Endothelial cell (in vitro differentiated cells): ENCODE data around the gene CSNK2B. TPM values are rescaled to one million over a fixed set of nuclear protein-coding genes. Genes with fewer than 3 reads are reported as not detected.
A peak's percentile ranks its signal among the peaks of the same experiment; 100 is the strongest.

Source experiments
- DNase-seq: peaks from one replicate; pipeline ENCODE4 v3.0.0; 2021; ENCODE audit warnings: low spot score
- H3K27ac Mint-ChIP-seq: one replicate; pipeline ENCODE4 v1.8.0; 2021; ENCODE audit warnings: mixed read lengths, inconsistent platforms; ENCODE audit not compliant: unreplicated experiment
- H3K27me3 Mint-ChIP-seq: one replicate; pipeline ENCODE4 v1.8.0; 2021; ENCODE audit warnings: mild to moderate bottlenecking, moderate library complexity, mixed read lengths, inconsistent platforms; ENCODE audit not compliant: unreplicated experiment
- H3K36me3 Mint-ChIP-seq: one replicate; pipeline ENCODE4 v1.8.0; 2021; ENCODE audit warnings: mild to moderate bottlenecking, low read depth, mixed read lengths, inconsistent platforms; ENCODE audit not compliant: unreplicated experiment
- H3K4me1 Mint-ChIP-seq: one replicate; pipeline ENCODE4 v1.8.0; 2021; ENCODE audit warnings: mild to moderate bottlenecking, mixed read lengths, inconsistent platforms; ENCODE audit not compliant: unreplicated experiment
- H3K4me3 Mint-ChIP-seq: one replicate; pipeline ENCODE4 v1.8.0; 2021; ENCODE audit warnings: mild to moderate bottlenecking, mixed read lengths, inconsistent platforms; ENCODE audit not compliant: unreplicated experiment
- H3K9me3 Mint-ChIP-seq: one replicate; pipeline ENCODE4 v1.8.0; 2021; ENCODE audit warnings: mixed read lengths, inconsistent platforms; ENCODE audit not compliant: unreplicated experiment
- CTCF ChIP-seq: fragments of 200-600 bp; sonication (generic); IDR thresholded peaks from one replicate; pipeline ENCODE4 v1.5.0; 2021; ENCODE audit warnings: antibody characterized with exemption; ENCODE audit not compliant: unreplicated experiment
- total RNA-seq: library from RNA; stranded (reverse); fragmentation: NEBNext Ultra II Directional; extraction: Animal tissue kit (Norgen Biotek cat#: 25700); gene quantifications from one replicate; pipeline ENCODE4 v1.2.1, GENCODE V29; 2021; ENCODE audit not compliant: unreplicated experiment

Gene CSNK2B
- total RNA-seq, 1 donor from 2014 or later = 164 TPM

DNA sequence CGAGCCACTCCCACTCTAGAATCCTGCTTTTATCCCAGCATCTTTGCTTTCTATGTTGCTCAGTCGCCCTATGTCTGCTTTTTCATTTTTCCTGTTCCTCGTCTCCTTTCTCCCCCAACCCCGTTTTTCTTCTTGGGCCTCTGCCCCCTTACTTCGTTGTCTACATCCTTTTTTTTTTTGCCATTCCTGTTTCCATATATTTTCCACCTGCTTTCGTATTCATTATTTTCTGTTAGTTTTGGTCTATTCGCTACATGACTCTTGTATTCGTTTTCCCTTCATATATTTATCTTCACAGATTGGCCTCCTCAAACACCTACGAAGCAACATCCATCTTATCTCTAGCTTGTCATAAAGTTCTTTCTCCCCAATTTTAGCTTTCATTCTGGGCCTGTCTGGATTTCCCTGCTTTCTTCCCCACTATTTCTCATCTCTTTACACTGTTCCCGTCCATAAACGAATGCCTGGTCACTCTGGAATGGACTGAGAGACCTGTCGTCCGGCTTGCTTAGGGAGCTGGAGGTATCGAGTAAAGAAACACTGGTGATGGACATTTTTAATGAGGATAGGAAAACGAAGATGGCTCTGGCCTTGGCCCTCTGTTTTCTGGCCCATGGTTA lies 44.5 kb upstream of the CSNK2B start:
- H3K27me3 Mint-ChIP-seq = peaks cover 8% of the 10 kb centered on the region
- no peak for TF ChIP-seq CTCF
- peak overlapping the region; percentile 94 for H3K27ac Mint-ChIP-seq
- no peak for DNase-seq
- peak overlapping the region; percentile 96 for H3K4me3 Mint-ChIP-seq
- H3K9me3 Mint-ChIP-seq = no peaks in the 10 kb centered on the region
- peaks cover 28% of the 10 kb centered on the region for H3K36me3 Mint-ChIP-seq
- H3K4me1 Mint-ChIP-seq = peaks cover 23% of the 10 kb centered on the region

- Mint-ChIP-seq H3K9me3 (no peaks in the 10 kb centered on the region), H3K27ac (peak overlapping the region; percentile 94), H3K4me3 (peak overlapping the region; percentile 96), H3K36me3 (peaks cover 31% of the 10 kb centered on the region), H3K27me3 (peaks cover 8% of the 10 kb centered on the region), H3K4me1 (peaks cover 20% of the 10 kb centered on the region)
- DNase-seq = no peak
- TF ChIP-seq CTCF = no peak
Observed at GRCh38 chr6:31621991-31622390, 43.9 kb upstream of the CSNK2B start.

DNA sequence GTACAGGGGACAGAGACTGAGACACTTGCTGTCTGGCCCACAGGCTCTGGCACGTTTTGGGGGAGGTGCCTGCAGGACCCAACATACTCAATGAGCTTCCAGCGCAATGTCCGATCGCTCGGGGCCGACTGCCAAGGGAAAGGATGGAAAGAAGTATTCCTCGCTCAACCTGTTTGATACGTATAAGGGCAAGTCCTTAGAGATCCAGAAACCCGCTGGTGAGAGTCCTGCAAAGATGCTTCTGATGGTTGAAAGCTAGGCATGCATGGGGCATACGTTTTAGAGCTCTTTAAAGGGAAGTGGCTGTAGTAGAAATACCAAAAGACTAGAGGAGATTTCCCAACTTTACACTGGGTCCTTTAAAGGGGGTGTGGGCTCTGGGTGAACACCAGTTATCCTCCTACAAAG lies 43.2 kb upstream of the CSNK2B start:
- peaks cover 8% of the 10 kb centered on the region for H3K27me3 Mint-ChIP-seq
- H3K36me3 Mint-ChIP-seq = peaks cover 38% of the 10 kb centered on the region
- peaks cover 20% of the 10 kb centered on the region for H3K4me1 Mint-ChIP-seq
- DNase-seq = no peak
- H3K9me3 Mint-ChIP-seq = no peaks in the 10 kb centered on the region
- H3K27ac Mint-ChIP-seq = peak overlapping the region; percentile 43
- no peak for TF ChIP-seq CTCF
- peak overlapping the region; percentile 96 for H3K4me3 Mint-ChIP-seq

GRCh38 chr6:31624070-31624469 lies 41.8 kb upstream of the CSNK2B start:
- no peak overlapping the region for H3K4me3 Mint-ChIP-seq
- peaks cover 39% of the 10 kb centered on the region for H3K36me3 Mint-ChIP-seq
- H3K27me3 Mint-ChIP-seq = peaks cover 8% of the 10 kb centered on the region
- H3K4me1 Mint-ChIP-seq = peaks cover 20% of the 10 kb centered on the region
- no peaks in the 10 kb centered on the region for H3K9me3 Mint-ChIP-seq
- TF ChIP-seq CTCF = no peak
- DNase-seq = no peak
- H3K27ac Mint-ChIP-seq = no peak overlapping the region

- Mint-ChIP-seq H3K9me3 (no peaks in the 10 kb centered on the region), H3K4me3 (peak overlapping the region; percentile 72), H3K4me1 (peaks cover 8% of the 10 kb centered on the region), H3K27ac (no peak overlapping the region), H3K36me3 (peaks cover 48% of the 10 kb centered on the region), H3K27me3 (no peaks in the 10 kb centered on the region)
- TF ChIP-seq CTCF = no peak
- no peak for DNase-seq
Observed at GRCh38 chr6:31626952-31627351, 38.9 kb upstream of the CSNK2B start.
